Lung (tissue), 12 donors: ENCODE results near the gene DNAAF1. TPM values are rescaled to one million over a fixed set of nuclear protein-coding genes. Genes with fewer than 3 reads are reported as not detected.
"Not testable (repeated sequence)": the region's sequence is repeated elsewhere in the genome, so short reads cannot be mapped to it uniquely, and the experiment has no call there.

Experiments used
- ATAC-seq: fragments of 200-7000 bp; cut with Tn5 transposase; one replicate; pipeline ENCODE4 v1.9.1; 2020; ENCODE audit warnings: moderate number of reproducible peaks; ENCODE audit not compliant: insufficient read depth, low FRiP score
- DNase-seq, 3 donors: peaks; one replicate each; pipeline ENCODE4 v3.0.0-alpha.2; 2013 to 2017
- H3K27ac ChIP-seq, 2 donors: one replicate each; pipeline ENCODE4 v1.5.1; 2013; ENCODE audit warnings: mild to moderate bottlenecking in 2 of 2, moderate library complexity in 2 of 2, control low read depth in 1 of 2, inconsistent platforms in 1 of 2, low read depth in 1 of 2, low read length in 1 of 2
- H3K27me3 ChIP-seq, 3 donors: one replicate each; pipeline ENCODE4 v1.5.1; 2013; ENCODE audit warnings: low read length in 2 of 3; ENCODE audit not compliant: control insufficient read depth in 3 of 3, insufficient read depth in 3 of 3
- H3K36me3 ChIP-seq, 4 donors: one replicate each; pipeline ENCODE4 v1.5.1; 2013; ENCODE audit warnings: low read length in 4 of 4, mild to moderate bottlenecking in 1 of 4, moderate library complexity in 1 of 4; ENCODE audit not compliant: control insufficient read depth in 4 of 4, insufficient read depth in 4 of 4
- H3K4me1 ChIP-seq, 5 donors: one replicate each; pipeline ENCODE4 v1.5.1; 2013; ENCODE audit warnings: low read length in 5 of 5, mild to moderate bottlenecking in 2 of 5, moderate library complexity in 1 of 5; ENCODE audit not compliant: control insufficient read depth in 5 of 5, insufficient read depth in 5 of 5
- H3K4me3 ChIP-seq: one replicate; pipeline ENCODE4 v1.5.1; 2013; ENCODE audit warnings: mild to moderate bottlenecking, control low read depth, moderate library complexity
- H3K9ac ChIP-seq, 2 donors: one replicate each; pipeline ENCODE4 v1.5.1; 2013; ENCODE audit warnings: low read length in 2 of 2, control low read depth in 1 of 2; ENCODE audit not compliant: insufficient read depth in 1 of 2
- H3K9me3 ChIP-seq, 4 donors: one replicate each; pipeline ENCODE4 v1.5.1; 2013; ENCODE audit warnings: low read length in 3 of 4, mild to moderate bottlenecking in 1 of 4, moderate library complexity in 1 of 4; ENCODE audit not compliant: control insufficient read depth in 4 of 4, insufficient read depth in 3 of 4
- WGBS, 2 donors: extraction: QIAGEN DNeasy Blood & Tissue Kit; methylation state at CpG; one replicate each; pipeline ENCODE4 v1.1.7; 2013; 5-methylcytosine and 5-hydroxymethylcytosine counted together
- polyA plus RNA-seq, 2 donors: library from polyadenylated mRNA; stranded (reverse); fragments of 200-250 nt; gene quantifications; one replicate each; pipeline ENCODE4 v1.2.1, GENCODE V29; 2013
- total RNA-seq, 2 donors: library from RNA; depleted of rRNA in 1 of 2; stranded (reverse); fragments of >200 nt in 1 of 2; gene quantifications; one replicate each; pipeline ENCODE4 v1.2.1, GENCODE V29; 2014 to 2021
- TF ChIP-seq, protein P1 (sequence below): IDR thresholded peaks from 2 replicates; pipeline ENCODE4 v1.5.1; 2012; ENCODE audit warnings: mild to moderate bottlenecking; ENCODE audit errors: control extremely low read depth, extremely low read depth
- donor health status: control.
- donor health status: control.
- donor health status: Bipolar disorder and iron deficiency.
- donor health status: healthy.
- donor health status: DM: yes; HTN: yes; CAD: no.

The DNAAF1 gene
- total and polyA plus RNA-seq, 4 donors, result 11.5 to 38.5 (median 12.4) TPM

DNA sequence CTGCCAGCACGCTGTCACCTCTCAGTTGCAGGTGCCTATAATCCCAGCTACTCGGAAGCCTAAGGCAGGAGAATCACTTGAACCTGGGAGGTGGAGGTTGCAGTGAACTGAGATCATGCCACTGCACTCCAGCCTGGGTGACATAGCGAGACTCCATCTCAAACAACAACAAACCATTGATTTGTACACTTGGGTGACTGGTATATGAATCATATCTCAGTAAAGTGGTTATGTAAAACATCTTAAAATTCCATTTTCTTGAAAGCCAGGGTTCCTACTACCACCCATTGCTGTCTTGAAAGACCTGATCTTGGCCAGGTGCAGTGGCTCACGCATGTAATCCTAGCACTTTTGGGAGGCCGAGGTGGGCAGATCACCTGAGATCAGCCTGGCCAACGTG is 60.0 kb downstream of the DNAAF1 start:
- H3K9ac ChIP-seq, DNase-seq, H3K27me3 ChIP-seq, H3K36me3 ChIP-seq, ATAC-seq, H3K27ac ChIP-seq, H3K4me1 ChIP-seq, H3K9me3 ChIP-seq, H3K4me3 ChIP-seq: not testable (repeated sequence)
- WGBS, 2 donors, result 90 to 93% methylated on average over 6 of the region's 6 CpGs

DNA sequence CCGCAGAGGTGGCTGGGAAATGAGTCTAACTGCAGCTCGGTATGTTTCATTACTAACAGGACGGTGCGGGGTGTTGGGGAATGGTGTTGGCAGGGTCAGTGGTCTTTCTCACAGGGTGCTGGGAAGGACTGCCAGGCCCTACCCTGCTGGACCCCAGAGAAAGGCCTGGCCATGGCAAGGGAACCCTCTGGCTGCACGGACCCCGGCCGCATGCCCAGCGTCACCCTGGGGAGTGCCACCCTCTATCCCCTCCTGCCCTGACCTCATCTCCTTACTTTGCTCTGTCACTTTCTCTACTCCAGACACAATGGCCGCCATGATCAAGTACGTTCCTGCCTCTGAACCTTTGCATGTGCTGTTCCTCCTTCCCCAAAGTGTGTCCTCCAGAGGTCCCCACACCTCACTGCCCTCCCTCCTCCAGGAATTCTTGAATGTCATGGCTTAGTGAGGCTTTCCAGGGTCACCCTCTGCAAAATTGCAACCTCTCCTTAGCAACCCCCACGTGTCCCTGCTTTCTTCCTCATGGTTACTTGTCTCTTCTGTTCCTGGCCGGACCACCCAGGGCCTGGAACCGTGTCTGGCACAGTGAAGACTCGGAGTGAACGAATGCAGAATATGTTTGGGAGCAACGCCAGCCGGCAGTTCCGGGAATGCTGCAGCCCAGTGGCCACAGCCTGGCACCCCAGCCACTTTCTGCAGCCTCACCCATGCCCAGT is 61.0 kb downstream of the DNAAF1 start:
- Histone ChIP-seq H3K36me3 (no peaks in the 10 kb centered on the region), H3K9ac (no peak overlapping the region), H3K27me3 (no peaks in the 10 kb centered on the region), H3K27ac (no peak overlapping the region), H3K4me1 (no peaks in the 10 kb centered on the region), H3K4me3 (no peak overlapping the region), H3K9me3 (no peaks in the 10 kb centered on the region)
- no peak for ATAC-seq
- DNase-seq, result no peak
- 88 to 92% methylated on average over 18 of the region's 18 CpGs for WGBS, 2 donors
- TF ChIP-seq, protein P1, sequence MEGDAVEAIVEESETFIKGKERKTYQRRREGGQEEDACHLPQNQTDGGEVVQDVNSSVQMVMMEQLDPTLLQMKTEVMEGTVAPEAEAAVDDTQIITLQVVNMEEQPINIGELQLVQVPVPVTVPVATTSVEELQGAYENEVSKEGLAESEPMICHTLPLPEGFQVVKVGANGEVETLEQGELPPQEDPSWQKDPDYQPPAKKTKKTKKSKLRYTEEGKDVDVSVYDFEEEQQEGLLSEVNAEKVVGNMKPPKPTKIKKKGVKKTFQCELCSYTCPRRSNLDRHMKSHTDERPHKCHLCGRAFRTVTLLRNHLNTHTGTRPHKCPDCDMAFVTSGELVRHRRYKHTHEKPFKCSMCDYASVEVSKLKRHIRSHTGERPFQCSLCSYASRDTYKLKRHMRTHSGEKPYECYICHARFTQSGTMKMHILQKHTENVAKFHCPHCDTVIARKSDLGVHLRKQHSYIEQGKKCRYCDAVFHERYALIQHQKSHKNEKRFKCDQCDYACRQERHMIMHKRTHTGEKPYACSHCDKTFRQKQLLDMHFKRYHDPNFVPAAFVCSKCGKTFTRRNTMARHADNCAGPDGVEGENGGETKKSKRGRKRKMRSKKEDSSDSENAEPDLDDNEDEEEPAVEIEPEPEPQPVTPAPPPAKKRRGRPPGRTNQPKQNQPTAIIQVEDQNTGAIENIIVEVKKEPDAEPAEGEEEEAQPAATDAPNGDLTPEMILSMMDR, result no peak

DNA sequence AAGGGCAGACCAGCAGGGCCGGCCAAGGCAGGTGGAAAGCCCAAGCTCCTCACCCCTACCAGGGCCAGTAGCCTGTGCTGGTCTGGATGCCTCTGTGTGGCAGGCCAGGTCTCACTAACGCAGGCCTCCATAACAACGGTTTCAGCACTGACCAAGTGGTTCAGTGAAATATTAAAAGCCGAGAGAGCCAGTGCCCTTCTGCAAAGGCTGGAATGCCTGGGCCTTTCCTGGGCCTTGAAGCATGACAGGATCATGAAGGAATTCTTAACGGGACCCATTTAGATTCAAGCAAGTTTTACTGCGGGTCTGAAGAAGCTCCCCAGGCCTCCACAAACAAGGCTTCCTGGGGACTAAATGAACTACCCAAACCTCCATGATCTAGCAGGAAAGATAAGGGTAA is 62.1 kb downstream of the DNAAF1 start:
- DNase-seq (no peak), ATAC-seq (no peak)
- H3K4me3 ChIP-seq, result no peak overlapping the region
- no peak overlapping the region for H3K27ac ChIP-seq
- TF ChIP-seq, protein P1, result no peak
- H3K4me1 ChIP-seq, result no peaks in the 10 kb centered on the region
- H3K9me3 ChIP-seq, result peaks cover 0 to 1% (median 0%) of the 10 kb centered on the region in 4 donors
- no peaks in the 10 kb centered on the region for H3K27me3 ChIP-seq
- H3K36me3 ChIP-seq, result no peaks in the 10 kb centered on the region
- no peak overlapping the region for H3K9ac ChIP-seq
- 65 to 81% methylated on average over 6 of the region's 6 CpGs for WGBS, 2 donors

DNA sequence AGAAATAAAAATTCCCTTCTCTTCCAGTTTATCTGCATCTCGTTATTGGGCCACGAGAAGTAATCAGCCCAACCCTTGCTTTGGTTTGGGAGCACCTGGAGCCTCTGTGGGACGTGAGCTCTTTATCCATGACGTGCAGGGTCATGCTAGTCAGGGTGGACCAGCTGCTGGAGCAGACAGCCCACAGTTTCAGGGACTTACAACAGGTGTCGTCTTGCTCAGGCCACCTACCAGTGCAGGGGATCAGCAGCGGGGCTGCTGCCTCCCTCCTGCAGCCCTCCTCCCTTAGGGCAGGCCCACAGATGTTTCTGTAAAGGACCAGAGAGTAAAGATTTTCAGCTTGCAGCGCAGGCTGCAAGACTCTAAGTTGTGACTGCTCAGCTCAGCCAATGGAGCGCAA is 62.8 kb downstream of the DNAAF1 start:
- ATAC-seq, result no peak
- TF ChIP-seq, protein P1, result no peak
- WGBS, 2 donors, result 83 to 87% methylated on average over 8 of the region's 8 CpGs

More for the DNA sequence above, 62.8 kb downstream of the DNAAF1 start:
- H3K4me3 ChIP-seq, result no peak overlapping the region
- DNase-seq, result no peak
- no peaks in the 10 kb centered on the region for H3K4me1 ChIP-seq
- no peak overlapping the region for H3K27ac ChIP-seq
- H3K9ac ChIP-seq, result no peak overlapping the region
- peaks cover 0 to 1% (median 0%) of the 10 kb centered on the region in 4 donors for H3K9me3 ChIP-seq
- no peaks in the 10 kb centered on the region for H3K36me3 ChIP-seq
- no peaks in the 10 kb centered on the region for H3K27me3 ChIP-seq
